ENCODE data around the gene CHERP. TPM values are rescaled to one million over a fixed set of nuclear protein-coding genes. Genes with fewer than 3 reads are reported as not detected.
"Not testable (repeated sequence)": the region's sequence is repeated elsewhere in the genome, so short reads cannot be mapped to it uniquely, and the experiment has no call there.

CHERP gene
- polyA plus RNA-seq, 5 donors: 29.2 to 52.3 (median 39.9) TPM

GRCh38 chr19:16476401-16476800 is 65.8 kb downstream of the CHERP start:
- no peak for DNase-seq

- no peak for DNase-seq
Observed at GRCh38 chr19:16473875-16474392, 68.3 kb downstream of the CHERP start.

GRCh38 chr19:16472992-16473391 is 69.2 kb downstream of the CHERP start:
- no peak for DNase-seq

GRCh38 chr19:16472559-16472899 is 69.7 kb downstream of the CHERP start:
- DNase-seq: not testable (repeated sequence)

- DNase-seq: no peak
Observed at GRCh38 chr19:16470911-16471811, 71.1 kb downstream of the CHERP start.

- DNase-seq: no peak
Observed at GRCh38 chr19:16470541-16470910, 71.7 kb downstream of the CHERP start.

Other genes with a start within 250 kb of the CHERP start
- 10 to 100 TPM; 15.3 to 47.8 (median 31.4) TPM for gene KLF2, start 217.6 kb downstream of the CHERP start, polyA plus RNA-seq (ENCODE audit: insufficient read depth in 1 of 5, insufficient read length in 5 of 5, low replicate concordance in 1 of 5)
- gene EPS15L1, start 70.5 kb downstream of the CHERP start, polyA plus RNA-seq (ENCODE audit: insufficient read depth in 1 of 5, insufficient read length in 5 of 5, low replicate concordance in 1 of 5): 10 to 100 TPM; 26.8 to 35.5 (median 33.4) TPM
- under 1 TPM in 1 of 5 donors, not detected in 4; 0.14 TPM for gene CALR3, start 46.3 kb downstream of the CHERP start, polyA plus RNA-seq (ENCODE audit: insufficient read depth in 1 of 5, insufficient read length in 5 of 5, low replicate concordance in 1 of 5)
- gene C19orf44, start 46.0 kb downstream of the CHERP start, polyA plus RNA-seq (ENCODE audit: insufficient read depth in 1 of 5, insufficient read length in 5 of 5, low replicate concordance in 1 of 5): 10 to 100 TPM; 13.1 to 19.2 (median 15.5) TPM
- 10 to 100 TPM; 37.8 to 52.5 (median 43.5) TPM for gene SLC35E1, start 30.0 kb upstream of the CHERP start, polyA plus RNA-seq (ENCODE audit: insufficient read depth in 1 of 5, insufficient read length in 5 of 5, low replicate concordance in 1 of 5)
- 10 to 100 TPM in 1 of 5 donors, 1 to 10 TPM in 4; 6.6 to 10.2 (median 8.0) TPM for gene MED26, start 85.8 kb upstream of the CHERP start, polyA plus RNA-seq (ENCODE audit: insufficient read depth in 1 of 5, insufficient read length in 5 of 5, low replicate concordance in 1 of 5)
- gene SMIM7, start 117.7 kb upstream of the CHERP start, polyA plus RNA-seq (ENCODE audit: insufficient read depth in 1 of 5, insufficient read length in 5 of 5, low replicate concordance in 1 of 5): 100 to 1,000 TPM in 3 of 5 donors, 10 to 100 TPM in 2; 90.5 to 106 (median 100) TPM
- gene TMEM38A, start 118.7 kb upstream of the CHERP start, polyA plus RNA-seq (ENCODE audit: insufficient read depth in 1 of 5, insufficient read length in 5 of 5, low replicate concordance in 1 of 5): 1 to 10 TPM; 3.2 to 8.9 (median 3.8) TPM
- under 1 TPM; 0.07 to 0.69 (median 0.47) TPM for gene NWD1, start 177.4 kb upstream of the CHERP start, polyA plus RNA-seq (ENCODE audit: insufficient read depth in 1 of 5, insufficient read length in 5 of 5, low replicate concordance in 1 of 5)